Measurements from ENCODE around the gene WDR74. TPM values are rescaled to one million over a fixed set of nuclear protein-coding genes. Genes with fewer than 3 reads are reported as not detected.

WDR74 gene
- total and polyA plus RNA-seq, 2 of the 13 experiments (the other 11 are each of a cell fraction or from before 2014, with no cell fraction given): 77.0 to 83.3 TPM

- FAIRE-seq (no peak), ATAC-seq (0 out of 3 replicates have a peak, but pooled peaks have one; percentile 3), DNase-seq (ENCODE audit: low spot score) (no peak)
- ChIA-PET POLR2A (interaction anchor here (1.3 kb wide), 1 partner anchor 9 kb away, joined by 3 read pairs; no protein-coding TSS in a partner anchor), CTCF (ENCODE audit: low intra/inter-chr PET ratio, low total read pairs) (no interaction called here)
- TF ChIP-seq ZNF121 (CRISPR knock-in tag; IDR thresholded peaks at IDR 0.05): peak; percentile 63; the same call in 1 of the 2 replicates
- TF ChIP-seq ZBTB21 (CRISPR knock-in tag; IDR thresholded peaks at IDR 0.05): no peak
- Histone ChIP-seq H3K27ac (ENCODE audit: extremely low read length, insufficient read depth, low read length) (no peak overlapping the region), H2AFZ (ENCODE audit: low read length) (no peak overlapping the region), H3K4me3 (replicated peaks in 1 of 3; ENCODE audit: insufficient read depth in 1 of 3, low read depth in 2 of 3, low read length in 3 of 3) (no peak overlapping the region), H3K9me3 (ENCODE audit: low read length) (no peaks in the 10 kb centered on the region), H3K79me2 (ENCODE audit: insufficient read depth, low read length) (peaks cover 2% of the 10 kb centered on the region), H3K4me1 (ENCODE audit: insufficient read depth, low read length) (peaks cover 60% of the 10 kb centered on the region), H3K27me3 (ENCODE audit: control insufficient read depth in 1 of 2, insufficient read depth in 2 of 2, low read length in 2 of 2) (no peaks in the 10 kb centered on the region), H3K36me3 (replicated peaks in 1 of 2; ENCODE audit: control insufficient read depth in 1 of 2, insufficient read depth in 2 of 2, low read length in 2 of 2) (peaks cover 5 to 11% of the 10 kb centered on the region in 2 experiments), H3K9ac (ENCODE audit: insufficient read depth, low read depth, low read length) (no peak overlapping the region), H4K20me1 (ENCODE audit: insufficient read depth, low read length) (peaks cover 12% of the 10 kb centered on the region), H3K4me2 (ENCODE audit: low read depth, low read length) (no peak overlapping the region)
- 61% methylated on average over 1 of the region's 1 CpG for WGBS (ENCODE audit: low lambda C conversion rate)
- no TSS peak for BruUV-seq (replicated peaks)
- intact Hi-C loops (cut with micrococcal nuclease; ENCODE audit: unreplicated experiment): no loop called here
- in situ Hi-C loops (cut with HindIII; ENCODE audit: extremely low pct_ligation_motif_present, low pct_unique_long_range_greater_than_20kb): no loop called here
Observed at GRCh38 chr11:62847767-62848314, 8.5 kb upstream of the WDR74 start.

- Histone ChIP-seq H3K9me3 (ENCODE audit: low read length) (no peaks in the 10 kb centered on the region), H3K4me2 (ENCODE audit: low read depth, low read length) (peak overlapping the region; percentile 23; the same call in 1 of the 2 replicates), H3K79me2 (ENCODE audit: insufficient read depth, low read length) (no peaks in the 10 kb centered on the region), H4K20me1 (ENCODE audit: insufficient read depth, low read length) (no peaks in the 10 kb centered on the region), H3K4me3 (replicated peaks in 1 of 3; ENCODE audit: insufficient read depth in 1 of 3, low read depth in 2 of 3, low read length in 3 of 3) (no peak overlapping the region), H3K36me3 (replicated peaks in 1 of 2; ENCODE audit: control insufficient read depth in 1 of 2, insufficient read depth in 2 of 2, low read length in 2 of 2) (no peaks in the 10 kb centered on the region), H3K4me1 (ENCODE audit: insufficient read depth, low read length) (peaks cover 50% of the 10 kb centered on the region), H3K27ac (ENCODE audit: extremely low read length, insufficient read depth, low read length) (peak overlapping the region; percentile 48), H2AFZ (ENCODE audit: low read length) (no peak overlapping the region), H3K27me3 (ENCODE audit: control insufficient read depth in 1 of 2, insufficient read depth in 2 of 2, low read length in 2 of 2) (no peaks in the 10 kb centered on the region), H3K9ac (ENCODE audit: insufficient read depth, low read depth, low read length) (0 out of 2 replicates have a peak overlapping the region, but pooled peaks have one; percentile 8)
- peak; percentile 69 for DNase-seq (ENCODE audit: low spot score)
- FAIRE-seq: no peak
- ChIA-PET POLR2A (interaction anchor here (4.9 kb wide), 1 partner anchor 10 kb away, joined by 51 read pairs; no protein-coding TSS in a partner anchor), CTCF (ENCODE audit: low intra/inter-chr PET ratio, low total read pairs) (no interaction called here)
- BruUV-seq (replicated peaks): no TSS peak
- WGBS (ENCODE audit: low lambda C conversion rate): 25% methylated on average over 3 of the region's 3 CpGs
- in situ Hi-C loops (cut with HindIII; ENCODE audit: extremely low pct_ligation_motif_present, low pct_unique_long_range_greater_than_20kb) (no loop called here), intact Hi-C loops (cut with micrococcal nuclease; ENCODE audit: unreplicated experiment) (no loop called here)
- ATAC-seq: peak; percentile 5; the same call in 1 of the 3 replicates
- peak; percentile 82 for TF ChIP-seq HNF4A (CRISPR knock-in tag; IDR thresholded peaks at IDR 0.05)
- TF ChIP-seq CEBPB (IDR thresholded peaks at IDR 0.05; ENCODE audit: borderline replicate concordance, low read depth, low read length): peak; percentile 58; the same call in 1 of the 2 replicates
- TF ChIP-seq TEAD3 (CRISPR knock-in tag; optimal IDR thresholded peaks at IDR 0.05; ENCODE audit: borderline replicate concordance): peak; percentile 33
- no peak for TF ChIP-seq BCL6 (CRISPR knock-in tag; IDR thresholded peaks at IDR 0.05)
- peak; percentile 74 for TF ChIP-seq CEBPG (CRISPR knock-in tag; IDR thresholded peaks at IDR 0.05)
- 0 out of 2 replicates have a peak, but pooled peaks have one; percentile 53 for TF ChIP-seq ZNF644 (CRISPR knock-in tag; IDR thresholded peaks at IDR 0.05; ENCODE audit: low read depth)
- TF ChIP-seq ARID5B (CRISPR knock-in tag; IDR thresholded peaks at IDR 0.05): peak; percentile 32; the same call in 1 of the 2 replicates
- peak; percentile 44; the same call in 1 of the 2 replicates for TF ChIP-seq MED1 (CRISPR knock-in tag; IDR thresholded peaks at IDR 0.05)
- peak; percentile 39; the same call in 1 of the 2 replicates for TF ChIP-seq SAP130 (CRISPR knock-in tag; IDR thresholded peaks at IDR 0.05; ENCODE audit: low read depth)
- TF ChIP-seq NR2F6 (IDR thresholded peaks at IDR 0.05): no peak
- TF ChIP-seq NR2F6 (CRISPR knock-in tag; IDR thresholded peaks at IDR 0.05): peak; percentile 20; the same call in 1 of the 2 replicates
- TF ChIP-seq MYPOP (CRISPR knock-in tag; IDR thresholded peaks at IDR 0.05): no peak
- TF ChIP-seq SP5 (CRISPR knock-in tag; IDR thresholded peaks at IDR 0.05; ENCODE audit: borderline replicate concordance, low read depth): peak; percentile 70; the same call in 1 of the 2 replicates
Observed at GRCh38 chr11:62846177-62846576, 6.8 kb upstream of the WDR74 start.

All from HepG2 (cell line).